ENCODE measurements around the gene CHURC1. TPM values are rescaled to one million over a fixed set of nuclear protein-coding genes. Genes with fewer than 3 reads are reported as not detected.

CHURC1 gene
- total RNA-seq, 1 donor from 2014 or later, result 57.3 TPM

DNA sequence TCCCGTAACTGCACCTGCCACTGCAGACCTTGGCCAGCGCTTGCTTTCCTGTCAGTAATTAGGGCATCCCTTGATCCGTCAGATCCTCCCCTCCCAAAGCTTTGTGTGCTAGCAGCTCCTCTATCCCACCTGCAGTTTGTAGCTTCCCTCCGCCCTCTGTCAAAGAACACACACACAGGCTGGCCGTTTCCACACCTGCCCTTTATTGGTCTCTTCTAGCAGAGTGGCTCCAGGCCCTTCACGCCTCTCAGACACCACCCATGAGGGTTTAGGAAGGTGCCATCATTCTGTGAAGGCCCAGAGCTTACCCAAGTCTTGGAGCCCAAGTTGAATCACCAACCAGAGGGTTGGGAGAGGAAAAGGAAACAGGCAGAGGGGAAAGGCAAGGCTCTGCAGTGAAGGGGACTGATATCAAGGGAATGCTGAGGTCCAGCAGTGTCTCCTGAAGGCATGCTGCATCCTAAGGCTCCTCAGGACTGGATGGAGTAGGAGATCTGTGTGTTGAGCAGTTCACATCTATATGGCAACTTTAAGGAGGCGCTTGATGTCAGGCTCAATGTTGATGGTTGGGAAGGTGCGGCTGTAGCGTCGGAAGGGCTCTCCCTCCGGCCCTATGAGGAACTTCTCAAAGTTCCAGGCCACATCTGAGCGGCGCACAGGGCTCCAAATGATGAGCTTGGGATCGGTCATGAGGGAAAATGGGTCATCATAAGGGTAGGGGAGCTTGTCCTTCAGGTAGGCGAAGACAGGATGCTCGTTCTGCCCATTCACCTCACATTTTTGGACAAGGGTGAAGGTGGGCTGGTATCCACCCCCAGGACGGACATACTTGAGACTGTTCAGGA, 24.9 kb downstream of the CHURC1 start:
- DNase-seq (ENCODE audit: low spot score), result no peak

DNA sequence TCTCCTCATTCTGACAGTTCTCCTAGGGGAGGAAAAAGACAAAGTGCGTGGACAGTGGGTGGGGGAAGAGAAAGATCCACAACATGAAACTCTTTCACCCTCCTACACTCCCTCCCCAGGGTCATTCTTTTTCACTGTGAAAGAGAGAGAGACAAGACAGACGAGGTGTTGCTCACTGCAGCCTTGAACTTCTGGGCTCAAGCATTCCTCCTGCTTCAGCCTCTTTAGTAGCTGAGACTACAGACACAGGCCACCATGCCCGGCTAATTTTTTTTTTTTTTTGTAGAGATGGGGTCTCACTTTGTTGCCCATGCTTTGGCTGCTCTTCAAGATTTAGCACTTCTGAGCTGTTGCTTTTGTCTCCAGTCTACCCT, 25.5 kb downstream of the CHURC1 start:
- DNase-seq (ENCODE audit: low spot score), result no peak

DNA sequence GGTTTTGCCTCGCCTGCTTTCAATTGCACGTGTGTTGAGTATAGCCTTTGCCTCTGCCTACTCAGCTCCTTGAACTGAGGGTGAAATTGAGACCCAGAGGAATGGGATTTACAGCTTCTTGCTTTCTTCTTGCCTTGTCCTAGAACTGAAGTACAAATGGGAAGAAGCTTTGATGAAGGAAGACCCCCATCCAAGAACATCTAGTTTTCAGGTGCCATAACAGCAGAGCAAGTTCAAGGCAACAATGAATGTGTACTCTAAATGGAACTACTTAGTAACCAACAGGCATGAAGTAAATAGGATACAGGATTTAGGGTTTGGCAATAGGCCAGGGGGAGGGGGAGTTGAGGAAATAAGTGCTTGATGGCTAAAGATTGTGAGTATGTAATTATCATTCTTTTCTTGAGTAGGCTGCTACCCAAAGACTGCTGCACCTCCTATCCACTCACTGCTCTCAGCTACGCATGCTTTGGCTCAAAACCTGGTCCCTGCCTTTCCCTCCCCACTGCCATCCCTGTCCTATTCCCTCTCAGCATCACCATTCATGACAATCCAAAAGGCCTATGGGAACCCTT, 26.2 kb downstream of the CHURC1 start:
- DNase-seq (ENCODE audit: low spot score), result no peak

DNA sequence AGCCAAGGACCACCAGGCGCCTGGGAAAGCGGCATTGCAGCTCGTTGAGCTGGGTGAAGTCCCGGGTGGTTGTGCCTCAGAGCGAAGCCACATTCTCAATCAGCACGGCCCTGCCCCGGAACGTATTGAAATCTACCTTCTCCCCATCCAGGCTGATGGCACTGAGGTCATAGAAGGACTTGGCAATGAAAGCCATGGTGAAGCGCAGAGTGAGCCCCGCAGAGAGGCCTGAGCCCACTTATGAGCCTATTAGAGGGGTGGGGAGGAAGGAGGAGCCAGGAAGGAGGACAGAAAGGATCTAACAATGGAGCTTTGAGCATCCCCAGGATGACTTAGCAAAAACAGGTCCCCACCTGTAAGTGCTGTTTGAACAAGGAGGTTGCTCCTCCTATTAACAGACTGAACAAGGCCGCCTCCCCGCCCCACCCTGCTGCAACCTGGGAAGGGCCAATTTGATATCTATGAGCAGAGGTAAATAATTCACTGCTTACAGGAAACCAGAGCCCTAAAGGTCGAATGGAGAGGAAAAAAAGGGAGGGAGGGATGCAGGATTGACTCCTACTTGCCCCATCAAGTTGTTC, 28.4 kb downstream of the CHURC1 start, which contains the start of gene GPX2:
Gene GPX2, minus strand, starts transcription at position 215 of the 581 bp plus-strand sequence. Its CDS starts 19 bp downstream, at position 196.
- DNase-seq (ENCODE audit: low spot score), result peak; percentile 90

DNA sequence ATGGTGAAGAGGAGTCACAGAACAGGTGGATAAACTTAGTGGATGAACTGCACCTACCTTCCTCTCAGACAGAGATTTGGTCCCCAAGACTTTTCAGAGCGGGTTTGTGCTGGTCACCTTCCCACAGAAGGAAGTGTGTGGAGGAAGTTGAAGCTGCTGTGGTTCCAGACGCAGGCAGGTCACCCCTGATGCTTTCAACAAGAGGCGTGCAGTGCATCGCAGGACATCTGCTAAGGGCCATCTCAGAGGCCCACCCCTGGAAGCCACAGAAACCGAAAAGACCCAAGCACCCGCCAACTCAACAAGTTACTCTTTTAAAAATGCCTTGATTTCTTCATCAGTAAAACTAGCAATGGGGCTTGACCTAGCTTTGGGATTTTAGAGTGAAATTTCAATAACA, 29.3 kb downstream of the CHURC1 start:
- DNase-seq (ENCODE audit: low spot score), result no peak

DNA sequence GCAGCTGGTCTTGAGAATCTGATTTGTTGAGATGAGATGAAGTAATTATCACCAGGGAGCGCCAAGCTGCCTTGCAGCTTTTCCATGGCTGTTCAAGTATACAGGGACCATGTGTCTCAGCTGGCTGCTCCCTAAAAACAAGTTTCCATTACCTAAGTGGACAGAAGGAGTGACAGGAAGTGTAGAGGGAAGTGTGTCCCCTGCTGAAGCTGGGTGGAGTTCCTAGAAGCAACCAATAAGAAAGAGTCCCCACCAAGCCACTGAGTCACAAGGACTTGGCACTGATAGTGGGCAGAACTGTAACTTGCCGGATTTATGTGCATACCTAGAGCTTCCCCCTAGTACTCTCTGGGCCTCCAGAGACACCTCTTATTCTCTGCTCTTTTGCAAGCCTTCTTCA, 29.8 kb downstream of the CHURC1 start:
- DNase-seq (ENCODE audit: low spot score), result no peak

DNA sequence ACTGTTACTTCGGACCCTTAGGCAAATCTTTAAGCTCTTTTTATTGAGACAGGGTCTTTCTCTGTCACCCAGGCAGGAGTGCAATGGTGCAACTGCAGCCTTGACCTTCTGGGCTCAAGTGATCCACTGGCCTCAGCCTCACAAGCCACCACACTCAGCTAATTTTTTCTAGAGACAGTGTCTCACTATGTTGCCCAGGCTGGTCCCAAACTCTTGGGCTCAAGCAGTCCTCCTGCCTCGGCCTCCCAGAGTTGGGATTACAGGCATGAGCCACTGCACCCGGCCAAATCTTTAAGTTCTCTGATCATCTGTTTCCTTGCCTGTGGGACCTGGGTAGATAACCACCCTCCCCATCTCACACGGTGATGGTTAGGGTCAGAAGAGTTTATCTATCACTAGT, 30.6 kb downstream of the CHURC1 start:
- DNase-seq (ENCODE audit: low spot score), result no peak

DNA sequence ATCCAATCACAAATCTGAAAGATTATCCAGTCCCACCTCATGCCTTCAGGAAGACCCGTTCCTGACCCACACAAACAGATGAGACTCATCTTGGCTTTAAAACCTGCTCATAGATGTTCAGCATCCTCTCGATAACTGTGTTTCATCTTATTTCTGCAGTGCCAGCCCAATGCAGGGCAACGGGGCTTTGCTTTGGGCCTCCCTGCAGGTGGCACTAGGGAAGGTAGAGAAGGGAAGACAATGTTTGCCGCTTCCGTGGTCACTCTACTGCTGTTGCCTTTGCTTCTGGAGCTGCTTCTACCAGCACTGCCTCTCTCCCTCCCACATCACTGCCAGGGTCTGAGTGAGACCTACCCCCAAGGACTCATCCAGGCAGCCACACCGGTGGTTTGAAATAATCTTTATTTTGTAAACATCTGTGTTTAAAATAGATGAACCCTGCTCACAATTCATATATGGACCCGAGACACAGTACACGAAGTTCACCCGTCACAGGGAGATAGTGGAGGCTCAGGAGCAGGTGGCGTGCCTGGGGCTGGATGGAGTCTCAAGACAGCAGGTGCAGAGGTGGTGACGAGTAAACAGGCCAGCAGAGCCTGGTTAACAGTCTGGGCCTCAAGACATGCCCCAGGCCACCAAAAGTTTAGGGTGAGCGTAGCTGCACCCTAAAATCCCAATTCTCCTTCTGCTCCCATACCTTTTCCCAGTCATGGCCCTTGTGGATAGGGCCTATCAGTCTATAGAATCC, 31.4 kb downstream of the CHURC1 start:
- no peak for DNase-seq (ENCODE audit: low spot score)

DNA sequence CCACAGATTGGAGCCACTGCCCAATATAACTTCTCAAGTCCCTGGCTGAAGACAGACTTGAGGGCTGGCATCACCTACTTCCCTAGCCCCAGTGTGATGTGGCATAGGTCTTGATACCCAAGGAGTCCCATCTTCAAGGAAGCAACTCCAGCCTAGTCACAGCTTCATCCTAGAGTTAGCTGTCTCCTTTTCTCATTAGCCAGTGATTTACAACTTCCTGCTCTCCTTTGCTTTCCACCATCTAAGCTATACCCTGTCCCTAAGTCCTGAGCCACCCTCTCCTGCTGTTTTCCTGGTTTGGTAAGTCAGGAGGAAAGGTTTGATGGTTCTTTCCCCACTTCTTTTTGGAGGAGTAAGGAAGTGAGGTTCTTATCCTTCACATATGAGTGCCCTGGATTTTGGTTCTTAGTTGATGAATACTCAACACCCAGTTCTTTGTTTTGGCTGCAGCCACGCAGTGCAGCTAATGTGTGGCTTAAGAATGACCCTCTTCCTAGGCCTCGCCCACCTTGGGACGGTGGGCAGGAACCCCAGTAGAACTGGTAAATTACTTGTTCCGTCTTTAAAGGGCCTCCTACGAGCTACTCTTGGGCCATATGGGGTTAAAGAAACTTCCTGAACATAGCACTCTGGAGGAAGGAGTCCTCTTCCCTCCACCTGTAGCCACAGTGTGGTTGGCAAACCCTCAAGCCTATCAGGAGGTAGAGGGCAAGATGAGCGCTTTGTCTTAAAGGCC, 32.2 kb downstream of the CHURC1 start:
- peak; percentile 7 for DNase-seq (ENCODE audit: low spot score)

DNA sequence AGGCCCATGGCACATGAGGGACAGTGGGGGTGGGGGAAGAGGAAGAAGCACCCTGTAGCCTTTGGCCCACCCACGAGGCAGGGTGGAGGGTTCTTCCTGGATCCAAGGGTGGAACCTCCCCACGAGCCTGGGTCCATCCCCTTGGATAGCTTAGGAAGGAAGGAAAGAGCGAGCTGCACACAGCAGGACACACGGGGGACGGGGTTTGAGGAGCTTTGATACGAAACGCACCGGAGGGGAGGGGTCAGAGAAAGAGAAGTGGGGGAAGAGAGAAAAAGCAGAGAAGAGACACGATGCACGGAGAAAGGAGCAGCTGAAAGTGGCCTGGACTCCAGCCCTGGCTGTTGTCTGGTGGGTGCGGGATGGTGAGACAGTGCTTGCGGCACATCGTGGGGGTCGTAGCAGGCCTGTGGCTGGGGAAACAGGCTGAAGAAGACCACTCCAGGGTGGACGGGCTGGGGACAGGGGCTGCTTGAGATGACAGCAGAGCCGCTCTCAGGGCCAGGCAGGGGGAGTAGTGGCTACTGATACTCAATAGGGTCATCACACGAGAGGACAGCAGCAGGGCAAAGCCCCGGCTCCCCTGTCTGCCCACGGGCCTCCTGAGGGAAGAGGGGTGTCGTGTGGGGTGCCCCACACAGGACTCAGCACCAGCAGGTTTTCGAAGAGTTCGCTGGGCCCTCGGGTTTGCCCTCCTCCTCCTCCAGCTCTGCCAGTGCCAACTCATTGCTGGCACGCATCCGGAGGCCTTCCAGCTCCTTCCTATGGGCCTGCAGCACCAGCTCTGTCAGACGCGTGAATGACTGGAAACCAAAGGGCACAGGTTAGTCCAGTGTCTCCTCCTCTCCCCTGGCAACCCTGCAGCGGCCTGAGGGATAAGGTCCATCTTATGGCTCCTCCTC, 33.7 kb downstream of the CHURC1 start:
- DNase-seq (ENCODE audit: low spot score), result no peak

DNA sequence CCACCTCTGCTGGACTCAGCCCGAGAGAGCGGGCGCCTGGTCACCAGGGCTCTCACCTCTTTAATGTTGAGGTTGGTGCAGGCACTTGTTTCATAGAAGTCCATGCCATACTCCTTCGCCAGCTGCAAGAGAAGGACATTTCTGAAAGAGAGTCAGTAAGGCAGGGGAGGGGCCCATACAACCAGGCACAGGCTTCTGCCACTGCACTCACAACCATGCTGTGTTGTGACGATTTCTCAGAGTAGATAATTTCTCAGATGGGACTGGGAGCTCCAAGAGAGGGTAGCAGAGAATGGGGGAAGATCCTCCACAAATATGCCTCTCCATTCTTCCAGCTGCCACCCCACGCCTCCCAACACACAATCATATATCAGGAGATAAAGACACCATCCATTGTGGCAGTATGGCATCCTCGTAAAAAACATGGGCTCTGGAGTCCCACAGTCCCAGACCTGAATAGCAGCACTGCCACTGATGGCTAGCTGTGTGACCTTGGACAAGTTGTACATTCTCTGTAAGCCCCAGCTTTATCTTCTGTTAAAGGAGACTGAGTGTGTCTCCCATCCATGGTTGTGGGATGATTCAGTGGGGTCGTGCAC, 34.5 kb downstream of the CHURC1 start:
- DNase-seq (ENCODE audit: low spot score), result no peak

DNA sequence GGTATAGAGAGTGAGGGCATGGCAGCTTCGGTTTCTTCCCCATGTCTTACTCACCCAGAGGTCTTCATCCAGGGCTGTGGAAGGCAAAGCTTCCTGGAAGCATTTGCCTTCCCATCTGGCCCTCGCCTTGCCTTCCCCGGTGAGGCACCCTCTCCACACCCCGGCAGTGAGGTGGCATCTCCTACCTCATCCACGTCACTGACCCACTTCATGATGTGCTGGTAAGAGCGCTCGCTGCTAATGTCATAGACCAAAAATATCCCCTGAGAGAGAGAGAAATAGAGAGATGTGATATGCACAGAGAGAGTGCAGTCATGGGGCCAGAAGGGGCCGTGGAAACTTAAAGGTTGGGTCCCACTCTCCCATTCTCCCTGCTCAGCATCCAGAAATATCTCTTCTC, 36.6 kb downstream of the CHURC1 start:
- DNase-seq (ENCODE audit: low spot score), result no peak

DNA sequence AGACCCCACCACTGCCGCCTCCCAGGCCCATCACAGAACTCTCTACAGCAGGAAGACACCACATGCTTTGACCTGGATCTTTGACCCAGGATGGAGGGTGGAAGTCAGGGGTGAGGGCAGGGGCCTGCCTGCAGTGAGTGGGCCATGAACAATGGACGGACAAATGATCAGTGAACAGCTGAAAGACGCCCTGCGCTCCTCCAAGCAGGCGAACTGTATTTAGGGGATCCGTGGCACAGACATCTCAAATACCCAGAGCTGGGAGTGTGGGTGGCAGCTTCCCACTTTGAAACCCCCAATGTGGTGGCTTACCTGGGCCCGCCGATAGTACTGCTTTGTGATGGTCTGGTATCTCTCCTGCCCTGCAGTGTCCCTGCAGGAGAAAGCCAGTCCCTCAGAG, 37.0 kb downstream of the CHURC1 start:
- DNase-seq (ENCODE audit: low spot score), result no peak

DNA sequence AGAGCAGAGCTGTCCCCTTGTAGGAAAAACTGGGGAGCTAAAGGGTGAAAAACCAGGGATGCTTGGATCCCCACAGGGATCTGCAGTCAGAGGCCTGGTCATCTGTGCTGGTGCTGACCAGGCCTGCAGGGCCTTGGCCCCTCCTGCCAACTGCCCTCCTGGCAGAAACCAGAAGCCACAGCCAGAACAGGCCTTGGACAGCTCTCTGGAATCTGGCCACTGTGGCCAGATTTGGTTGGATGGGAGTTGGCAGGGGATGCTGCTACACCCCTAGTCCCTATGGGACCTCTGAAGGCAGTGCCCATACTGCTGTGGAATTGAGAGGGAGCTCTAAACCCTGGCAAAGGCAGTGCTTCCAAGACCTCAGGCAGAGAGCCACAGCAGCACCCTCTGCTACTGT, 37.5 kb downstream of the CHURC1 start:
- DNase-seq (ENCODE audit: low spot score), result no peak

DNA sequence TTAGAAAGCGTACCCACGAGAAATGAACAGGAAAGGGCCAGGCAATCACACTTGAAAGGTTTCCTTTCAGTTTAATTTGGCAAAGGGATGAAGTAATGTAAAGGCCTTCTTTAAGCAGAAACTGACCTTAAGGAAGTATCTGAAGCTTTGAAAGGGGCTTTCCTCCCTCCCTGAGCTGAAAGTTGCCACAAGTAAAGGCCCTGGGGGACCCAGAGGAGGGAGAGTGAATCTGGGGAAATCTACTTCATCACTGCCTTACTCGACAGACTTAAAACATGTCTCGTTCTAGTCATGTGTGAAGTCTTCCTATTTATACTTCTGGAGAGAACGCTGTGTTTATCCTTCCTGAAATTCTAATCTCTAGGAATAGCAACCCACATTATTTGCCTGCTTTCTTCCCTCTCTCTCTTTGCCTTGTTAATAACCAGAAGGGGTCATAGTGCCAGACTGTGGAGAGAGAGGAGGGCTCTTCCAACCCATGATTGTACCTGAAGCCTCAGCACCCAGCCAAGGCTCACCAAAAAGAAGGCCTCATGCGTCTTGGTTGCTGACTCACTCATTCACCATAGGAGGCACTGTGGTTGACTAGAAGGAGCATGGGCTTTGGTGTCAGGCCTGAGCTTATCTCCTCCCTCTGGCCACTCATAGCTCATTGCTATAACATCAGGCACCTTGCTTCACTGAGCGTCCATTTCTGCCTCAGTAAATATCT, 38.5 kb downstream of the CHURC1 start:
- DNase-seq (ENCODE audit: low spot score), result no peak

DNA sequence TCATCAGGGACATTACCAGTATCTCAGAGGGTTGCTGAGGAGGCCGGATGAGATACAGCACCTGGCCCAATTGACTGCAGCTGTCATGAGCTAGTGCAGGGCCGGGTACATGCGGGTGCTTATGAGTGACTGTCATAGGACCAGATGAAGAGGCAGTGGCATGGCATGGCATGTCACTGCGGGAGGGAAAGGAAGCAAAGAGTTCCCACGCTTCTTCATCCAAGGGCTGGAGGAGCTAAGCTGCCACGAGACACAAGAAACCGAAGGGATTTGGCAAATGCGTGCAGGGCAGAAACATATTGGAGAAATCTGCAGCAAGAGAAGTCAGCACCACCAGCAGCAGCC, 39.0 kb downstream of the CHURC1 start:
- DNase-seq (ENCODE audit: low spot score), result no peak

DNA sequence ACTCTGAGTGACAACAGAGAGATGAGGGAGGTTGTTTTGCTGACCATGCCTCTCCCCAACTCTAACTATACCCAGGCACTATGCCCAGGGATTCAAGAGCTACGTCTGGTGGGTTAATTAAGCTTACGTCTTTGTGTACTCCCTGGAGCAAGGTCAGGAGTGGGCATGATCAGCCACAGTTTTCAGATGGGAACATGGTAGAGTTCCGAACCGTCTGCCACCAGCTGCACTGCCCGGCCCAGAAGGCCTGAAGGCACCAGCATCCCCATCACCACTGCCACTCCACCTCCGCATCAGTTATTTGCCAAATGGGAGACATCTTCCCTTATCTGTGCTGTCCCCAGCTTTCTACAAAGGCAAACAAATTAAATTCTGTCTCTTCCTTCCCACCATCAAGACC, 39.4 kb downstream of the CHURC1 start:
- no peak for DNase-seq (ENCODE audit: low spot score)

DNA sequence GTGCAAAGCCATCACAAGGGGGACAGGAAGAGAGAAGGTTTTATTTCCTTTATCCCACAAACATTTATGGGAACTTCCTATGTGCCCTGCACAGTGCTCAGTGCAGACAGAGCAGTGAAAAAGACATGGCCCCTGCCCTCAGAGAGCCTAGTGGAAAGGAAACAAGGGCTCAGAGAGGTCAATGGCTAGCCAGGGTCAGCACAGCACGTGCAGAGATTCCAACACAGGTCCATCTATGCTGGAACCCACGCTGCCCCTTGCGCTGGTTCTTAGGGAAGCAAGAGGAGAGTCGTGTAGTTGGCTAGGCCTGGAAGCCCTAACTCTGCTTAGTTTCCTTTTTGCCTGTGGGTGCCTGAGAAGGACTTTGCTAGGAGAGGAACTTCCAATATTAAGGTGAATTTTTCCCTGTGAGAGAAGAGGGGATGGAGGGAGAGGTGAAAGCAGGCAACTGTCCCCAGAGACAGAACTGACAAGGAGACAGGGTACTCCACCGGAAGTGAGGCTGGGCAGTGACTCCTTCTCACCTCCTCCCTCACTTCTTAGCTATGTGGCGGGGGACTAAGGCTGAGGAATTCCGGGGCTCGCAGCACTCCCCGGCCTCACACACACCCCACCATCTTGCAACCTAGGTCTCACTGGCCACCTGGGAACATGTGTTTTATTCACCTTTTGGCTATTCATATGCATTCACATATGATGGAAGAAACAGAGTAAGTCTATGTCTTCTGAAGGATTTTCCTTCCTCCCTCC, 40.4 kb downstream of the CHURC1 start:
- no peak for DNase-seq (ENCODE audit: low spot score)

DNA sequence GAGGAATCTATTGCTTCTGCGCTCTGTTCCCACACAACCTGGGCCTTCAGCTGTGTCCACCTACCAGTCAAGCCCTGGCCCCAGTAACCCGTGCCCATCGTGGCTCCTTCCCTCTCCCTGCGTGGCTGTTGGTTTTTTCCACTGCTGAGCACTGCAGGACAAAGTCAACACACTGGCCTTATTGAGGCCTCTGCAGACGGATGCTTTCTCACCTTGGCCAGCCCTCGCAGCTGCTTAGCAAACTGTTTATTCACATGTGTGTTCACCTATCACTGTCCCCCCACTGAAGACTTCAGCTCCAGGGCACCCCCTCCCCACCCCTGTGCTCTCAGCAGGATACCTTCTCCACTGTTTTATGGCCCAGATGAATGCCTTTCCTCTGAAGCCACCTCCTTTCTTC, 41.0 kb downstream of the CHURC1 start:
- DNase-seq (ENCODE audit: low spot score), result no peak

Data from ureter (tissue), 1 donor.